H1 (cell line): ENCODE data around the gene DBNDD2. TPM values are rescaled to one million over a fixed set of nuclear protein-coding genes. Genes with fewer than 3 reads are reported as not detected.

Source experiments
- JUN ChIP-seq: IDR thresholded peaks from 2 replicates; pipeline ENCODE4 v1.6.1; 2011; ENCODE audit warnings: low read depth, mild to moderate bottlenecking, improper control_type of control experiment, low read length
- RAD21 ChIP-seq, 2 experiments: IDR thresholded peaks in 1 of 2; conservative IDR thresholded peaks in 1 of 2; 2 replicates each; pipeline ENCODE4 v1.6.1; 2011; ENCODE audit warnings: low read depth in 2 of 2, low read length in 2 of 2, improper control_type of control experiment in 1 of 2, inconsistent platforms in 1 of 2, mild to moderate bottlenecking in 1 of 2, moderate library complexity in 1 of 2
- TAF7 ChIP-seq: optimal IDR thresholded peaks from 2 replicates; pipeline ENCODE3; 2011; ENCODE audit warnings: low read depth, mild to moderate bottlenecking, inconsistent platforms, low read length, moderate library complexity, borderline replicate concordance
- TCF12 ChIP-seq: IDR thresholded peaks from 2 replicates; pipeline ENCODE4 v1.6.1; 2011; ENCODE audit warnings: low read depth, mild to moderate bottlenecking, low read length
- polyA plus RNA-seq, 7 experiments: library from polyadenylated mRNA; depleted of rRNA in 3 of 7; stranded (reverse) in 5 of 7; unstranded in 2 of 7; fragments of >200 nt in 5 of 7; fragments of 200-250 nt in 2 of 7; gene quantifications; 1 replicate in 5 of 7; 2 replicates in 1 of 7; 4 replicates in 1 of 7; pipeline versions ENCODE4 v1.2.1 to v1.2.3, GENCODE V29; 2011 to 2013; ENCODE audit warnings: missing spikeins in 2 of 7, mixed read lengths in 2 of 7
- total RNA-seq: library from RNA; stranded (reverse); fragmentation: NEBNext Ultra II Directional; extraction: Animal tissue kit (Norgen Biotek cat#: 25700); gene quantifications from 2 replicates; pipeline ENCODE4 v1.2.1, GENCODE V29; 2021

Gene DBNDD2
- total and polyA plus RNA-seq, 2 of the 8 experiments (the other 6 are each of a cell fraction or from before 2014, with no cell fraction given) = 55.8 to 96.3 TPM

DNA sequence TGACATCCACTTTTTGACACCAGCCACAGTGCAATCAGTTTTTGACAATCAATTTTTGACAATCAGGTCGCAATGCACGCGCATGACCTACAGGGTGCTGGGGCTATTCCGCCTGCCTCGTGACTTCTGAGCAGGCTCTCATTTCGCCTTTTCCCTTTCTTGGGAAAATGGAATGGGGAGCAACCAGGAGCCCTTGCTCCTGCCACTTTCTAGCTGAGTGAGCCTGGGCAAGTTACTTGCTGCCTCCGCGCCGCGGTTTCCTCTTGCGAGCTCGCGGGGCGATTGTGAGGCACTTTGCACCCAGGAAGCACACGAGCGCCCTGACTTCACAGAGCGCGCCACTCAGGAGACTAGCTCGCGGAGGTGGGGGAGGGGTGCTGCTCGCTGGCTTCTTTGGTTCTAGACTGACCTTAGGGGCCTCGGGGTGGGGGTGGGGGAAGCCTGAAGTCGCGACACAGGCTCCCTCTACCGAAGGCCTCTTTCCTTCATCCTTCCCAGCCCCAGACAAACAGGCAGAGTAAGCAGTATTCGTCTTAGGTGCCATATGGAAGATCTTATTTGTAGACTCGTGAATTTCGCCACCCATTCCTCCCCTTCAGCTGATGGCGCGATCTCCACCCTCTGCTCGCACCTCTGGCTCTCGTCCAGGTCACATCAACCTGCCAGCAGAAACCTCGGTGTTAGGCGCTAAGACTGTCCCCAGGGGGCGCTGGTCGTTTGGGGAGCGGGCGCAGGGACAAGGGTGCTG is 34.6 kb upstream of the DBNDD2 start (continued):
- TF ChIP-seq RAD21 (IDR thresholded peaks at IDR 0.05 in 1 of 2, conservative IDR thresholded peaks at IDR 0.05 in 1 of 2; ENCODE audit: low read depth in 2 of 2, low read length in 2 of 2) = peak; percentile 77 to 85
- TF ChIP-seq TCF12 = no peak
- no peak for TF ChIP-seq TAF7
- no peak for TF ChIP-seq JUN
